K562 (cell line): ENCODE measurements around the gene CAV1. TPM values are rescaled to one million over a fixed set of nuclear protein-coding genes. Genes with fewer than 3 reads are reported as not detected.

Source experiments
- BRD9 ChIP-seq: fragments of 450-650 bp; IDR thresholded peaks from 2 replicates; pipeline ENCODE4 v1.6.1; 2018; ENCODE audit warnings: low read depth; ENCODE audit not compliant: partially characterized antibody
- CHD1 ChIP-seq: fragments of 200-600 bp; sonication (generic); IDR thresholded peaks from one replicate; pipeline ENCODE4 v1.6.1; 2012; ENCODE audit warnings: mild to moderate bottlenecking, moderate library complexity, low read length, inconsistent platforms
- ETV5 ChIP-seq: sonication (generic); formaldehyde crosslinking; IDR thresholded peaks from 2 replicates; pipeline ENCODE4 v1.4.0; 2020; ENCODE audit warnings: low read depth, mild to moderate bottlenecking, missing genetic modification reagents
- FOXK2 ChIP-seq, 2 experiments: fragments of 450-650 bp; IDR thresholded peaks in 1 of 2; conservative IDR thresholded peaks in 1 of 2; 2 replicates each; pipeline ENCODE4 v1.6.1; 2016; ENCODE audit warnings: low read depth in 2 of 2, mild to moderate bottlenecking in 1 of 2
- KLF16 ChIP-seq: IDR thresholded peaks from 2 replicates; pipeline ENCODE4 v1.6.1; 2016; ENCODE audit warnings: antibody characterized with exemption
- MIER1 ChIP-seq: fragments of 450-650 bp; IDR thresholded peaks from 2 replicates; pipeline ENCODE4 v1.6.1; 2016; ENCODE audit warnings: antibody characterized with exemption, mild to moderate bottlenecking, low read depth
- NCOA1 ChIP-seq: fragments of 450-650 bp; IDR thresholded peaks from 2 replicates; pipeline ENCODE4 v1.6.1; 2016; ENCODE audit warnings: low read depth
- RBBP5 ChIP-seq: fragments of 200-600 bp; sonication (generic); IDR thresholded peaks from 2 replicates; pipeline ENCODE4 v1.6.1; 2012; ENCODE audit warnings: borderline replicate concordance, mild to moderate bottlenecking, low read length, control low read depth, inconsistent platforms; ENCODE audit not compliant: insufficient read depth, poor library complexity, severe bottlenecking
- RBM17 ChIP-seq: fragments of 200-400 bp; formaldehyde crosslinking; IDR thresholded peaks from 2 replicates; pipeline ENCODE4 v1.6.1; 2017; ENCODE audit warnings: low read depth, mild to moderate bottlenecking, low read length, borderline replicate concordance
- SIN3B ChIP-seq: fragments of 450-650 bp; IDR thresholded peaks from 2 replicates; pipeline ENCODE4 v1.6.1; 2017; ENCODE audit warnings: low read depth, mild to moderate bottlenecking, moderate library complexity
- SOX6 ChIP-seq: fragments of 450-650 bp; IDR thresholded peaks from 2 replicates; pipeline ENCODE4 v1.6.1; 2014; ENCODE audit warnings: mild to moderate bottlenecking
- TEAD4 ChIP-seq, 2 experiments: sonication (generic) in 1 of 2; formaldehyde crosslinking in 1 of 2; IDR thresholded peaks; 2 replicates each; pipeline versions ENCODE4 v1.6.1 to v1.8.0; 2012 to 2022; ENCODE audit warnings: borderline replicate concordance in 1 of 2, inconsistent platforms in 1 of 2, low read length in 1 of 2, mild to moderate bottlenecking in 1 of 2, missing genetic modification reagents in 1 of 2
- ZMIZ1 ChIP-seq, 2 experiments: fragments of 150-350 bp in 1 of 2; IDR thresholded peaks; 2 replicates each; pipeline ENCODE4 v1.6.1; 2012 to 2016; ENCODE audit warnings: low read depth in 2 of 2, low read length in 2 of 2, mild to moderate bottlenecking in 1 of 2, moderate library complexity in 1 of 2
- ZNF134 ChIP-seq: fragments of 250-450 bp; sonication (Bioruptor Pico); conservative IDR thresholded peaks from 2 replicates; pipeline ENCODE4 v1.4.0; 2020
- ZNF644 ChIP-seq: fragments of 200-800 bp; sonication (Bioruptor generic); IDR thresholded peaks from 2 replicates; pipeline ENCODE4 v1.6.1; 2016; ENCODE audit warnings: low read depth, missing genetic modification characterization, missing compliant biosample characterization
- polyA plus RNA-seq, 8 experiments: library from polyadenylated mRNA; depleted of rRNA in 4 of 8; stranded (reverse) in 5 of 8; unstranded in 3 of 8; fragments of >200 nt; fragmentation: Nextera tagmentation in 2 of 8; fragmentation: Illumina TruSeq in 1 of 8; extraction: Ambion mirVana in 2 of 8; extraction: Trizol in 1 of 8; gene quantifications; 2 replicates each; pipeline versions ENCODE4 v1.2.1 to v1.2.3, GENCODE V29; 2011 to 2014; ENCODE audit warnings: inconsistent platforms in 1 of 8, missing spikeins in 1 of 8
- total RNA-seq, 7 experiments: library from RNA; depleted of rRNA in 6 of 7; stranded (reverse); fragments of >200 nt in 6 of 7; fragmentation: Illumina TruSeq in 2 of 7; extraction: Trizol in 2 of 7; gene quantifications; 2 replicates each; pipeline versions ENCODE4 v1.2.1 to v1.2.3, GENCODE V29; 2011 to 2021; ENCODE audit warnings: low replicate concordance in 1 of 7

The CAV1 gene
- total and polyA plus RNA-seq, 9 of the 15 experiments (the other 6 are each of a cell fraction or from before 2014, with no cell fraction given), result 0.08 to 1.5 (median 0.63) TPM

- TF ChIP-seq ZMIZ1 (IDR thresholded peaks at IDR 0.05; ENCODE audit: low read depth in 2 of 2, low read length in 2 of 2) (no peak), CHD1 (no peak), KLF16 (no peak), NCOA1 (no peak), FOXK2 (conservative IDR thresholded peaks at IDR 0.05 in 1 of 2, IDR thresholded peaks at IDR 0.05 in 1 of 2; ENCODE audit: low read depth in 2 of 2) (no peak), SOX6 (no peak), TEAD4 (IDR thresholded peaks at IDR 0.05; ENCODE audit: low read length) (0 out of 2 replicates have a peak, but pooled peaks have one; percentile 3), TEAD4 (CRISPR knock-in tag; IDR thresholded peaks at IDR 0.05; ENCODE audit: borderline replicate concordance) (no peak), BRD9 (peak; percentile 7), SIN3B (no peak), RBBP5 (no peak), ZNF134 (CRISPR knock-in tag) (no peak), ZNF644 (tag) (0 out of 2 replicates have a peak, but pooled peaks have one; percentile 25), ETV5 (CRISPR knock-in tag) (no peak), RBM17 (no peak), MIER1 (no peak)
These were observed 32.2 kb upstream of the CAV1 start (continued) for GRCh38 chr7:116492654-116493109.
